KOPT-K1 (cell line): ENCODE results near the gene NUDT1.

Experiments
- H3K27ac ChIP-seq: fragments of 200-600 bp; sonication (generic); 2 replicates; pipeline ENCODE4 v1.5.1; 2016; ENCODE audit warnings: antibody characterized with exemption, mild to moderate bottlenecking, low read depth, low read length; ENCODE audit not compliant: poor library complexity, severe bottlenecking
- H3K36me3 ChIP-seq: fragments of 200-600 bp; sonication (generic); 2 replicates; pipeline ENCODE4 v1.5.1; 2017; ENCODE audit warnings: antibody characterized with exemption, mild to moderate bottlenecking, low read length, moderate library complexity; ENCODE audit not compliant: insufficient read depth
- H3K9me3 ChIP-seq: fragments of 200-600 bp; sonication (generic); 2 replicates; pipeline ENCODE4 v1.5.1; 2017; ENCODE audit warnings: antibody characterized with exemption, low read length, mild to moderate bottlenecking; ENCODE audit not compliant: insufficient read depth, poor library complexity, severe bottlenecking

The NUDT1 gene

GRCh38 chr7:2273866-2274265 is 31.8 kb downstream of the NUDT1 start:
- no peaks in the 10 kb centered on the region for H3K9me3 ChIP-seq
- H3K36me3 ChIP-seq, result peaks cover 15% of the 10 kb centered on the region; the same call in 1 of the 2 replicates
- H3K27ac ChIP-seq, result no peak overlapping the region

GRCh38 chr7:2274666-2275065 is 32.6 kb downstream of the NUDT1 start:
- H3K27ac ChIP-seq, result no peak overlapping the region
- H3K36me3 ChIP-seq, result peaks cover 13% of the 10 kb centered on the region; the same call in 1 of the 2 replicates
- no peaks in the 10 kb centered on the region for H3K9me3 ChIP-seq

GRCh38 chr7:2275101-2275500 is 33.1 kb downstream of the NUDT1 start:
- no peaks in the 10 kb centered on the region for H3K9me3 ChIP-seq
- H3K36me3 ChIP-seq, result peaks cover 11% of the 10 kb centered on the region; the same call in 1 of the 2 replicates
- H3K27ac ChIP-seq, result no peak overlapping the region

- no peak overlapping the region for H3K27ac ChIP-seq
- no peaks in the 10 kb centered on the region for H3K9me3 ChIP-seq
- H3K36me3 ChIP-seq, result peaks cover 8% of the 10 kb centered on the region; the same call in 1 of the 2 replicates
Measured at GRCh38 chr7:2276107-2276506, 34.1 kb downstream of the NUDT1 start.

DNA sequence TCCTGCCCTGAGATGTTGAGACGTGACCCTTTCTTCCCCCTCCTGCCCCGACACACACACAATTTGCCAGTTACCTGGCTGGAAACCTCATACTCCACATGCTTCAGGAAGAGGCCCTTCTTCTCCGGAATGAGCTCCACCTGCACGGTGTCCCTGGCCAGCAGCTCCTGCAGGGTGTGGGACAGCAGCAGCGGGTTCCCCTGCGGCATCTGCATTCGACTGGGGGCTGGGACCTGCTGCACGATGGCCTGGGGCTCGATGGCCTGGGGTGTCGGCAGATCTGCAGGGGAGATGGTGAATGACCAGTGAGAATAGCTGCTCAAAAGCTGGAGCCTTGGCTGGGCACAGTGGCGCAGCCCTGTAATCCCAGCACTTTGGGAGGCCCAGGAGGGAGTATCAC is 36.0 kb downstream of the NUDT1 start:
- H3K9me3 ChIP-seq, result no peaks in the 10 kb centered on the region
- H3K27ac ChIP-seq, result no peak overlapping the region
- H3K36me3 ChIP-seq, result peaks cover 3% of the 10 kb centered on the region; the same call in 1 of the 2 replicates

DNA sequence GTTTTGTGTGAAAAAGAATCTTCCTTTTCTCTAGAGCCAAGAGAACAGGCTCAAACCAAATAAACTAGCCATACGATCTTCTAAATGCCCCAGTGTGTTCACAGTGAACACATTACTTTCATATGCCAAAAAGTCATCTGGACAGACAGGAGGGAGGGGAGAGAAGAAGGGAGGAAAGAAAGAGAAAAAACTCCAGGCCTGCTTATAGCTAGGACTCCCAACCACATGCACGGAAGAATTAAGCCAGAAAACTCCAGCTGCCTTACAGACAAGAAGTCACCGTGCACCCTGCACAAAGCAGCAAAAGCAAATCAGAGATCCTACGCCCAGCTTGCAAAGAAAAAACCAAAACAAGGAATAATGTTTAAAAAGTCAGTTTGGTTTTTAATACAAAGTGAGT is 37.9 kb downstream of the NUDT1 start:
- H3K27ac ChIP-seq, result no peak overlapping the region
- no peaks in the 10 kb centered on the region; the same call in 1 of the 2 replicates for H3K36me3 ChIP-seq
- H3K9me3 ChIP-seq, result no peaks in the 10 kb centered on the region

DNA sequence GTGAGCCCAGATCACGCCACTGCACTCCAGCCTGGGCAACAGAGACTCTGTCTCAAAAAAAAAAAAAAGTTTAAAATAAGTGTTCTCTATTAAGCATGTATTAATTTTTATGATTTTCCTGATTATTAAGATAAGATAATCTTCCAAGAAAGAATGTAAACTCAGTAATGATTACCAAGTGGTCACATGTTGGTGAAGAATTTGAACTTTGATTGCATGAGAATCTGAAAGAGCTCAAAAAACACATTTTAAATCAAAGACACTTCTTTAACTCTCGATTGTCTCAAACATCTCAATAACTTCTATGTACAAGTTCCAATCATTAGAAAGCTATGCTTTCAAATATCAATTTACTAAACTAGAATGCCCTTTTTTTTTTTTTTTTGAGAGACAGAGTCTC is 38.4 kb downstream of the NUDT1 start:
- Histone ChIP-seq H3K27ac (no peak overlapping the region), H3K36me3 (no peaks in the 10 kb centered on the region; the same call in 1 of the 2 replicates), H3K9me3 (no peaks in the 10 kb centered on the region)

DNA sequence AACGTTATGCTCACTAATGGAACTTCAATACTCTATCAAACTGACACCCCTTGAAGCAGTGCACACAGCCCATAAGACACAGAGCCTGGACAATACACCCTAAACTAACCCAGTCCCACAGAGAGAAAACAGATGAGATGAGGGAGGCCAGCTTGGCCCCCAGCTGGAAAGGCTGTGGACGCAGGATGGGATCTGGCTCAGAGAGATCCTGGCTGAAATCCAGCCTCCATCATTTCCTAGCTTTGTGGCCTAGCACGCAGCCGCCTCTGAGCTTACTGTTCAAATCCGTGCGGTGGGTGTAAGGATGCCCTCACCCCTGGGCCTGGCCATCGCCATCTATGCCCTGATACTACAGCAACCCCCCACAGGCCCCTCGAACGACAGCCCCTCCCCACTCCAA is 39.5 kb downstream of the NUDT1 start:
- Histone ChIP-seq H3K27ac (no peak overlapping the region), H3K36me3 (no peaks in the 10 kb centered on the region; the same call in 1 of the 2 replicates), H3K9me3 (no peaks in the 10 kb centered on the region)

GRCh38 chr7:2282185-2282751 is 40.2 kb downstream of the NUDT1 start:
- H3K9me3 ChIP-seq, result no peaks in the 10 kb centered on the region

DNA sequence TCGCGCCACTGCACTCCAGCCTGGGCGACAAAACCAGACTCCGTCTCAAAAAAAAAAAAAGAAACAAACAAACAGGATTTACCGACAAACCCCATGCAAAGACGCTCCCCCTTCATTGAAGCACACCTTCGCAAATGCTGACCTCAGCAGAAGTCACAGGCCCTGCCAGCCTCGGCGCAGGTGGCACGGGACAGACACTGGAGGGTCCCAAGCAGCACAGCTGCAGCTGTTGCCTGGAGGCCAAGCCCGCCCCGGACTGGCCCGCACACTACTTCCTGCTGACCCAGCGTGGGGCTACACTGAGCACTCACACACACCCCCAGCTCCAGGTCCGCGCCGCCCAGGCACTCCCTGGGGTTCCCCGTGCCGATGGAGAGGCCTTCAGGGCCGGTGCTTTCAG is 41.0 kb downstream of the NUDT1 start:
- Histone ChIP-seq H3K9me3 (no peaks in the 10 kb centered on the region), H3K27ac (no peak overlapping the region), H3K36me3 (no peaks in the 10 kb centered on the region)

More at GRCh38 chr7:2282185-2282751, 40.2 kb downstream of the NUDT1 start:
- no peak overlapping the region for H3K27ac ChIP-seq
- no peaks in the 10 kb centered on the region; the same call in 1 of the 2 replicates for H3K36me3 ChIP-seq

GRCh38 chr7:2287745-2288144 is 45.7 kb downstream of the NUDT1 start:
- Histone ChIP-seq H3K9me3 (no peaks in the 10 kb centered on the region), H3K27ac (no peak overlapping the region), H3K36me3 (no peaks in the 10 kb centered on the region)

GRCh38 chr7:2288503-2288902 is 46.5 kb downstream of the NUDT1 start:
- H3K27ac ChIP-seq, result no peak overlapping the region
- H3K36me3 ChIP-seq, result no peaks in the 10 kb centered on the region
- no peaks in the 10 kb centered on the region for H3K9me3 ChIP-seq

DNA sequence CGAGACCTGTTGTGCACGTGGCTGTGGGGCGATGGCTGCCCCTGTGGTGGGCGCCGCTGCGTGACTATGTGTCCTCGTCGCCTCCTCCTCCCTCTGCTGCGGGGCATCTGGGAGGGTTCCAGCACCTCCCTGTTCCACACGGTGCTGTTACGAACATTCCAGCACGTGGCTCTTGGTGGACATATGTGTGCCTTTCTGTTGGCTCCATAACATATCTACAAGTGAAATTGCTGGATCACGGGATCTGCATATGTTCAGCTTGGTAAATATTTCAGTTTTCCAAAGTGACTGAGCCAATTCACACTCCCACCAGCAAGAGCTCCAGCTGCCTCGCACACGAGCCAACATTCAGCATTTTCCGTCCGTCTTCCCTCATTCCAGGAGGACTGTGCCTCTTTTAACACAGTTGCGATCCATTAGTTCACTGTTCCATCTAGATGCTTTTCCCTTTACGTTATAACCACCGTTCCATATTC is 47.1 kb downstream of the NUDT1 start:
- no peaks in the 10 kb centered on the region for H3K36me3 ChIP-seq
- H3K27ac ChIP-seq, result no peak overlapping the region
- H3K9me3 ChIP-seq, result no peaks in the 10 kb centered on the region

- Histone ChIP-seq H3K36me3 (no peaks in the 10 kb centered on the region), H3K27ac (no peak overlapping the region), H3K9me3 (no peaks in the 10 kb centered on the region)
Measured at GRCh38 chr7:2289621-2290020, 47.6 kb downstream of the NUDT1 start.

DNA sequence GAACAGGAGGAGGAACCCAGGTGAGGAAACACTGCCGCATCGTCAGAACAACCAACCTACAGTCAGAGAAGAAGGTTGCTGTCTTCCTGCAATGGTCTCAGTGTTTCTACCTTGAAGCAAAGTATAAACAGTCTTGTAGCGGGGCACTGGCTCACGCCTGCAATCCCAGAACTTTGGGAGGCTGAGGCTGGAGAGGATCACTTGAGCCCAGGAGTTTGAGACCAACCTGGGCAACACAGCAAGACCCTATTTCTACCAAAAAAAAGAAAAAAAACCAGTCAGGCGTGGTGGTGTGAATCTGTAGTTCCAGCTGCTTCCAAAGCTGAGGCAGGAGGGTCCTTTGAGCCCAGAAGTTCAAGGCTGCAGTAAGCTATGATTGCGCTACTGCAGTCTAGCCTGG is 48.9 kb downstream of the NUDT1 start:
- Histone ChIP-seq H3K27ac (no peak overlapping the region), H3K36me3 (no peaks in the 10 kb centered on the region), H3K9me3 (no peaks in the 10 kb centered on the region)

GRCh38 chr7:2295936-2296620 is 54.1 kb downstream of the NUDT1 start:
- no peaks in the 10 kb centered on the region for H3K36me3 ChIP-seq
- no peaks in the 10 kb centered on the region for H3K9me3 ChIP-seq
- no peak overlapping the region for H3K27ac ChIP-seq
